ENCODE results near the gene ZNF556. TPM values are rescaled to one million over a fixed set of nuclear protein-coding genes. Genes with fewer than 3 reads are reported as not detected.

ZNF556 gene
- total and polyA plus RNA-seq, 12 donors = 0.01 to 0.04 (median 0.03) TPM; not detected in 9

DNA sequence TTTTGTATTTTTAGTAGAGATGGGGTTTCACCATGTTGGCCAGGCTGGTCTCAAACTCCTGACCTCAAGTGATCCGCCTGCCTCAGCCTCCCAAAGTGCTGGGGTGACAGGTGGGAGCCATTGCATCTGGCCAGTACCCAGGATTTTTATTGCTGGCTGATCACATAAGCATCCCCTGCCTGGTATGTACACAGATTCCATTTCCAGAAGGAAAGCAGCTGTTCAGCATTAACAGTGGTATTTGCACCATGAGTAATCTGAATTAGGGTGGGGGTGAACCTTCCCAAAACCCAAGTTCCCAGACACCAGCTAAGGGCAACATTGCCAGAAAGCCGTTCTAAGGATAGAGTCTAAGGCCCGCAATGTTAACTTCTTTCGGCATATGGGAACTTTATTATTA lies 18.5 kb upstream of the ZNF556 start:
- Histone ChIP-seq H3K27me3 (no peaks in the 10 kb centered on the region), H3K9me3 (peaks cover 0 to 89% (median 44%) of the 10 kb centered on the region in 11 donors), H3K4me3 (no peak overlapping the region), H3K27ac (no peak overlapping the region), H3K36me3 (peaks cover 19 to 72% (median 36%) of the 10 kb centered on the region in 9 donors), H3K4me1 (peaks cover 0 to 18% (median 8%) of the 10 kb centered on the region in 9 donors)
- 76 to 87% methylated on average over 4 of the region's 4 CpGs for WGBS, 2 donors
- ATAC-seq (no peak), DNase-seq (no peak)
- intact Hi-C loops (cut with DNase I) = no loop called here
- TF ChIP-seq CTCF (IDR thresholded peaks at IDR 0.05) = no peak

DNA sequence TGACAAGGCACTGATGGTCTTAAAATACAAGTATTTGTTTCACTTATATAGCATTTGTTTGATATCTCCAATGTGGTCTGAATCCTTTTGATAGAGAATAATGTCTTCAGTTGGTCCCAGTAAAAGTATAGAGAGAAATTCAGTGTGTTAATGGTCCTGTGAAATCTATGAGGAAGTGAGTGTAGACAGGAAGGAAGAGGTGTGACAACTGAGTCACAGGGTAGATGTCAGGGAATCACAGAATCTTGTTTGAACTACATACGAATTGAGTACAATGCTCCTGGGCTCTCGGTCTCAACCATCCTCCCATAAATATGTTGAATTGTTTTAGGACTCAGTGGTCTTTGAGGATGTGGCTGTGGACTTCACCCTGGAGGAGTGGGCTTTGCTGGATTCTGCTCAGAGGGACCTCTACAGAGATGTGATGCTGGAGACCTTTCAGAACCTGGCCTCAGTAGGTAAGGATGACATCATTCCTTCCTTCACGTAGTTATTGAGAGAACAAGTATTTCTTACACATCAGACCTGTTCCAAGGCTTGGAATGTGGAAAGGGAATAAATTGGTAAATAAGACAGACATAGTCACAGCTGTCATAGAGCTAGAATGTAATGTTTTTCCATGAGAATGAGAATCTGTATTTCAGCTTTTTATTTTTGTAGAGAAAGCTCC lies 16.7 kb upstream of the ZNF556 start:
- TF ChIP-seq CTCF (IDR thresholded peaks at IDR 0.05) = no peak
- Histone ChIP-seq H3K4me3 (no peak overlapping the region), H3K9me3 (peaks cover 0 to 100% (median 60%) of the 10 kb centered on the region in 11 donors), H3K36me3 (peaks cover 19 to 83% (median 52%) of the 10 kb centered on the region in 9 donors), H3K27ac (no peak overlapping the region), H3K27me3 (no peaks in the 10 kb centered on the region), H3K4me1 (peaks cover 0 to 12% (median 6%) of the 10 kb centered on the region in 9 donors)
- DNase-seq (no peak), ATAC-seq (no peak)
- 87 to 88% methylated on average over 3 of the region's 3 CpGs for WGBS, 2 donors
- intact Hi-C loops (cut with DNase I) = no loop called here

DNA sequence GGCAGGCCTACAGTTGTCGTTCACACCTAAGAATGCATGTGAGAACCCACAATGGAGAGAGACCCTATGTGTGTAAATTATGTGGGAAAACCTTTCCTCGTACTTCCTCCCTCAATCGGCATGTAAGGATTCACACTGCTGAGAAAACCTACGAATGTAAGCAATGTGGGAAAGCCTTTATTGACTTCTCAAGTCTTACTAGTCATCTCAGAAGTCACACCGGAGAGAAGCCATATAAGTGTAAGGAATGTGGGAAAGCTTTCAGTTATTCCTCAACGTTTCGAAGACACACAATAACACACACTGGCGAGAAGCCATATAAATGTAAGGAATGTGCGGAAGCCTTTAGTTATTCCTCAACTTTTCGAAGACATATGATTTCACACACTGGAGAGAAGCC lies 14.5 kb upstream of the ZNF556 start:
- no peaks in the 10 kb centered on the region for H3K4me1 ChIP-seq
- no peak for TF ChIP-seq CTCF (IDR thresholded peaks at IDR 0.05)
- peaks cover 0 to 100% (median 69%) of the 10 kb centered on the region in 11 donors for H3K9me3 ChIP-seq
- ATAC-seq (no peak), DNase-seq (no peak)
- peaks cover 19 to 93% (median 52%) of the 10 kb centered on the region in 9 donors for H3K36me3 ChIP-seq
- intact Hi-C loops (cut with DNase I) = no loop called here
- no peak overlapping the region for H3K4me3 ChIP-seq
- H3K27ac ChIP-seq = no peak overlapping the region
- H3K27me3 ChIP-seq = no peaks in the 10 kb centered on the region
- WGBS, 2 donors = 97 to 98% methylated on average over 10 of the region's 10 CpGs

- H3K27ac ChIP-seq = no peak overlapping the region
- peaks cover 0 to 100% (median 66%) of the 10 kb centered on the region in 11 donors for H3K9me3 ChIP-seq
- WGBS, 2 donors = 98 to 99% methylated on average over 11 of the region's 11 CpGs
- DNase-seq = no peak
- peaks cover 19 to 93% (median 52%) of the 10 kb centered on the region in 9 donors for H3K36me3 ChIP-seq
- no peak for TF ChIP-seq CTCF (IDR thresholded peaks at IDR 0.05)
- no peak overlapping the region for H3K4me3 ChIP-seq
- no peak for ATAC-seq
- H3K27me3 ChIP-seq = no peaks in the 10 kb centered on the region
- intact Hi-C loops (cut with DNase I) = no loop called here
- H3K4me1 ChIP-seq = no peaks in the 10 kb centered on the region
Measured at GRCh38 chr19:2853015-2853606, 14.0 kb upstream of the ZNF556 start.

Measured in heart right ventricle (tissue), 16 donors.